Measurements from ENCODE around the gene PI4KA.
"Not testable (repeated sequence)": the region's sequence is repeated elsewhere in the genome, so short reads cannot be mapped to it uniquely, and the experiment has no call there.

Gene PI4KA

DNA sequence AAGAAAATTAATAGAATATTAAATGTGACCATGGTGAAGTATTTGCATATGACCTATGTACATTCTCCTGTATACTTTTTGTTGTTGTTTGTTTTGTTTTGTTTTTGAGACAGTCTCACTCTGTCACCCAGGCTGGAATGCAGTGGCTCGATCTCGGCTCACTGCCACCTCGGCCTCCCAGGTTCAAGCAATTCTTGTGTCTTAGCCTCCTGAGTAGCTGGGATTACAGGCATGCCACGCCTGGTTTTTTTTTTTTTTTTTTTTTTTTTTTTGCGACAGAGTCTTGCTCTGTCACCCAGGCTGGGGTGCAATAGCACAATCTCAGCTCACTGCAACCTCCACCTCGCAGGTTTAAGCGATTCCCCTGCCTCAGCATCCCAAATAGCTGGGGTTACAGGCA lies 39.1 kb upstream of the PI4KA start:
- not testable (repeated sequence) for H3K9ac ChIP-seq (ENCODE audit: low read depth in 1 of 2, low read length in 2 of 2); H3K27me3 ChIP-seq (ENCODE audit: control insufficient read depth in 1 of 2, insufficient read depth in 2 of 2, low read length in 2 of 2); H3K36me3 ChIP-seq (ENCODE audit: control insufficient read depth in 1 of 2, insufficient read depth in 2 of 2, low read length in 2 of 2); H3K4me1 ChIP-seq (ENCODE audit: control insufficient read depth in 1 of 2, insufficient read depth in 2 of 2, low read length in 2 of 2); H3K4me3 ChIP-seq (ENCODE audit: low read depth in 1 of 2, low read length in 2 of 2); H3K9me3 ChIP-seq (ENCODE audit: control insufficient read depth in 1 of 2, low read length in 2 of 2); H3K27ac ChIP-seq (ENCODE audit: low read depth, low read length)

DNA sequence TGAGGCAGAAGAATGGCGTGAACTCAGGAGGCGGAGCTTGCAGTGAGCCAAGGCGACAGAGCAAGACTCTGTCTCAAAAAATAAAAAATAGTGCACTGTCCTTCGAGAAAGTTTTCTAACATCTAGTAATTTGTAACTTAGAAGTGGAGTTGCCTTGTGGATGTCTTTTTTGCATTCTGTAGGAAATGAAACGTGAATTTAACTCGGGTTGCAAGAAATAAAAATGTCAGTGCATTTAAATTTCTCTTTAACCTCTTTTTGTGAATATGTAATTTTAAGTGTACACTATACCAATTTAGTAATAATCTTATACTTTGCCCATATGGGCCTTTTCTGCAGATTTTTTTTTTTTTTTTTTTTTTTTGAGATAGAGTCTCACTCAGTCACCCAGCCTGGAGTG lies 32.4 kb upstream of the PI4KA start:
- Histone ChIP-seq H3K27me3 (ENCODE audit: control insufficient read depth in 1 of 2, insufficient read depth in 2 of 2, low read length in 2 of 2) (no peaks in the 10 kb centered on the region), H3K27ac (ENCODE audit: low read depth, low read length) (no peak overlapping the region), H3K36me3 (ENCODE audit: control insufficient read depth in 1 of 2, insufficient read depth in 2 of 2, low read length in 2 of 2) (peaks cover 13 to 32% of the 10 kb centered on the region in 2 donors), H3K9me3 (ENCODE audit: control insufficient read depth in 1 of 2, low read length in 2 of 2) (no peaks in the 10 kb centered on the region), H3K9ac (ENCODE audit: low read depth in 1 of 2, low read length in 2 of 2) (no peak overlapping the region), H3K4me3 (ENCODE audit: low read depth in 1 of 2, low read length in 2 of 2) (no peak overlapping the region), H3K4me1 (ENCODE audit: control insufficient read depth in 1 of 2, insufficient read depth in 2 of 2, low read length in 2 of 2) (peaks cover 0 to 4% of the 10 kb centered on the region in 2 donors)

DNA sequence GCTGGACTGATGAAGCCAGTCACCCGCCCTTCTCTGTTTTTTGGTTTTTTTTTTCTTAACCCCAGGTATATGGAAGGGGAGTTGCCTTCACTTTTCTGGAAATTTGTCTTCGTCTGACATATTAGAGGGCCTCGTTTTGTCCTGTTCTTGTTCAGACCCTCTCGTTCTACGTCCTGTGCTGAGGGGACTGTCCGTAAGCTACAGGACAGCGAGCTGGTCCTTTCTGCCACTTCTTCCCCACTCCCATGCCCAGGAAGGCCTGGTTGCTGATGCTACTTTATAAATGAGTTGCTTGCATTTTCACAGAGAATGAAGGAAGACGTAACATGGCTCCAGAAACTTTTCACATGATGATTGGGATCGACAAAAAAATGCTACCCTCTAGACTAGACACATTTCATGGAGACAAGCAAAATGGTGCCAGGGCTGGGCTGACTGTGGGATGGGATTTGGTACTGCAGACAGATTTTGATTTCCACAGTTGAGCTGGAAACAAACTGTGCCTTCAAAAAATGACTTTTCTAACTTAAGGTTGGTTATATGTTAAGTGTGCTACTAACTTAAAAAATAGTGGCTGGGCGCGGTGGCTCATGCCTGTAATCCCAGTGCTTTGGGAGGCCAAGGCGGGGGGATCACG lies 31.4 kb upstream of the PI4KA start:
- Histone ChIP-seq H3K9me3 (ENCODE audit: control insufficient read depth in 1 of 2, low read length in 2 of 2) (no peaks in the 10 kb centered on the region), H3K27me3 (ENCODE audit: control insufficient read depth in 1 of 2, insufficient read depth in 2 of 2, low read length in 2 of 2) (no peaks in the 10 kb centered on the region), H3K4me1 (ENCODE audit: control insufficient read depth in 1 of 2, insufficient read depth in 2 of 2, low read length in 2 of 2) (peaks cover 8% of the 10 kb centered on the region in 2 donors), H3K4me3 (ENCODE audit: low read depth in 1 of 2, low read length in 2 of 2) (no peak overlapping the region), H3K9ac (ENCODE audit: low read depth in 1 of 2, low read length in 2 of 2) (no peak overlapping the region), H3K27ac (ENCODE audit: low read depth, low read length) (no peak overlapping the region), H3K36me3 (ENCODE audit: control insufficient read depth in 1 of 2, insufficient read depth in 2 of 2, low read length in 2 of 2) (peaks cover 13 to 32% of the 10 kb centered on the region in 2 donors)

DNA sequence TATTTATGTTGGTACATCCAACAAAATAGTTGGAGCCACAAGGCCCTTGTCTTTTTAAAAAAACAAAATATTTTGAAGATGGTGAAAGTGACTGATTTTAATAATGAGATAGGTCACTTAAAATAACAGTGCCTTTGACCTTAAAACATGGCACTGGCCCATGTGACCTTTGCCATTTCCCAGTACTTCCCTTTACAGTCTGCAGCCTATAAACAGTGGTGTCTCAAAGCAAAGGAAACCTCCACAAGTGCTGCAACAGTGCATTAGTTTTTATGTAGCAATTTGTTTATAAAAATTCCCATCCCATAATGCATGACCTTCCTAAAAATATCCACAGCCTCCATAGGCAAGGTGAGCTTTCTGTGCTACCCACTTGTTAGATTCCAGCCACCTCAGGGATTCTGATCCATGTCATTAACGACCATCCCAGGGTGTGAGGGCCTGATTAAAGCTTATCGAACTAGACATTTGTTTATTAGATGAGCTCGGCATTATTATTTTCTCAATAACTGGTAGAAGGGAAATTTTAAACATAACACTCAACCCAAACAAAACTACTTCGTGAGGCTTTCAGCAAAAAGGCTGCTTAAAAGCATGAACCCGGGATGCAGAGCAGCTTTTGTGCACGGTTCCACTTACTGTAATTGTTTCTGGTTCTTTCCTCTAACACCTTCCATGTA lies 30.6 kb upstream of the PI4KA start:
- Histone ChIP-seq H3K36me3 (ENCODE audit: control insufficient read depth in 1 of 2, insufficient read depth in 2 of 2, low read length in 2 of 2) (peaks cover 13 to 36% of the 10 kb centered on the region in 2 donors), H3K9ac (ENCODE audit: low read depth in 1 of 2, low read length in 2 of 2) (no peak overlapping the region), H3K27me3 (ENCODE audit: control insufficient read depth in 1 of 2, insufficient read depth in 2 of 2, low read length in 2 of 2) (no peaks in the 10 kb centered on the region), H3K4me3 (ENCODE audit: low read depth in 1 of 2, low read length in 2 of 2) (no peak overlapping the region), H3K27ac (ENCODE audit: low read depth, low read length) (no peak overlapping the region), H3K9me3 (ENCODE audit: control insufficient read depth in 1 of 2, low read length in 2 of 2) (no peaks in the 10 kb centered on the region), H3K4me1 (ENCODE audit: control insufficient read depth in 1 of 2, insufficient read depth in 2 of 2, low read length in 2 of 2) (peaks cover 11 to 16% of the 10 kb centered on the region in 2 donors)

DNA sequence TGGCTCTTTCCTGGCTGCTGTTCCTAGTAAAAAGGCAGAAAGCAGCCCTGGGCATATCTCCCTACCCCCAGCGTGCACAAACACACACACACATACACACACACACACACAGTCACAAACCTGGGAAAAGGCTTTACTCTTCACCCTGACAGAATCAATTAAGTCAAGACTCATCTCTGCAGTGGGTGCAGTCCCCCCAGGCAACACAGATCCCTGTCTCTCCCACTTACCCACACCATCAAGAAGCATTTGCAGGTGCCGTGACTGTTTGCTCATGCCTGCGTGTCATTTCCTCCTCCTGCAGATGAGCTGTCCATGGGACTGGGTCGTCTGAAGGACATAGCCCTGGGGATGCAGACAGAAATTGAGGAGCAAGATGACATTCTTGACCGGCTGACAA lies 28.8 kb upstream of the PI4KA start:
- no peaks in the 10 kb centered on the region for H3K9me3 ChIP-seq (ENCODE audit: control insufficient read depth in 1 of 2, low read length in 2 of 2)

DNA sequence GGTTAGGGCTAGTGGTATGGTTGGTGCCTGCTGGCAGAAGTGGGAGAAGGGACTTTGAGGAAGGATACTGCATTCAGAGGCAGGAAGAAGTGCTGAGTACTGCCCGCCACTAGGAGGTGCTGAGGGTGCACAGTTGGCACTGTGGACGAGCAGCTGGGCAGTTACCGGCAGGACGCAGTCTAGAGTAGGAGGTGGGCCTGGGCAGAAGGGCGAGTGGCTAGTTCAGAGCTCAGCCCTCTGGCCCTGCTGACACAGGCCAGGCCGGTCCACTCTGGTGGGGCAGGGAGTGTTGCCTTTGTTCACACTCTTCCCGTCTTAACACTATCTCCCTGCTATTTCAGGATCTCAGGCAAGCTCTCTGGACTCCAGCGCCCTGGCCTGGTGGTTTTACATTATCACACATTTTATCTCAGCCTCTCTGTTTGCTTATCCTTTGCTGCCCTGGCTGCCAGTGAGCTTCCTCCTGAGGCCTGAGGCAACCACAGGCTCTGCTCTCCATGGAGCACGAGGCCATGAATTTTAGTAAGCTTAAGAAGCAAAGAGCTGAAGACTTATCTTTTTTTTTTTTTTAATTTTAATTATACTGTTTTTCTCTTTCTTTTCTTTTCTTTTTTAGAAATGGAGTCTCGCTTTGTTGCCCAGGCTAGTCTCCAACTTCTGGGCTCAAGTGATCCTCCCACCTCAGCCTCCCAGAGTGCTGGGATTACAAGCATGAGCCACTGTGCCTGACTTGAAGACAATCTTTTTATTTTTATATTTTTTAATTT lies 27.1 kb upstream of the PI4KA start:
- Histone ChIP-seq H3K4me3 (ENCODE audit: low read depth in 1 of 2, low read length in 2 of 2) (peak overlapping the region; percentile 34 to 39), H3K9ac (ENCODE audit: low read depth in 1 of 2, low read length in 2 of 2) (peak overlapping the region; percentile 28 to 67), H3K27ac (ENCODE audit: low read depth, low read length) (peak overlapping the region; percentile 60), H3K4me1 (ENCODE audit: control insufficient read depth in 1 of 2, insufficient read depth in 2 of 2, low read length in 2 of 2) (peaks cover 11 to 23% of the 10 kb centered on the region in 2 donors), H3K27me3 (ENCODE audit: control insufficient read depth in 1 of 2, insufficient read depth in 2 of 2, low read length in 2 of 2) (no peaks in the 10 kb centered on the region), H3K9me3 (ENCODE audit: control insufficient read depth in 1 of 2, low read length in 2 of 2) (no peaks in the 10 kb centered on the region), H3K36me3 (ENCODE audit: control insufficient read depth in 1 of 2, insufficient read depth in 2 of 2, low read length in 2 of 2) (peaks cover 31 to 62% of the 10 kb centered on the region in 2 donors)

More for the DNA sequence above, 28.8 kb upstream of the PI4KA start:
- Histone ChIP-seq H3K4me1 (ENCODE audit: control insufficient read depth in 1 of 2, insufficient read depth in 2 of 2, low read length in 2 of 2) (peaks cover 11 to 23% of the 10 kb centered on the region in 2 donors), H3K27me3 (ENCODE audit: control insufficient read depth in 1 of 2, insufficient read depth in 2 of 2, low read length in 2 of 2) (no peaks in the 10 kb centered on the region), H3K4me3 (ENCODE audit: low read depth in 1 of 2, low read length in 2 of 2) (no peak overlapping the region), H3K27ac (ENCODE audit: low read depth, low read length) (no peak overlapping the region), H3K9ac (ENCODE audit: low read depth in 1 of 2, low read length in 2 of 2) (no peak overlapping the region), H3K36me3 (ENCODE audit: control insufficient read depth in 1 of 2, insufficient read depth in 2 of 2, low read length in 2 of 2) (peaks cover 22 to 49% of the 10 kb centered on the region in 2 donors)

DNA sequence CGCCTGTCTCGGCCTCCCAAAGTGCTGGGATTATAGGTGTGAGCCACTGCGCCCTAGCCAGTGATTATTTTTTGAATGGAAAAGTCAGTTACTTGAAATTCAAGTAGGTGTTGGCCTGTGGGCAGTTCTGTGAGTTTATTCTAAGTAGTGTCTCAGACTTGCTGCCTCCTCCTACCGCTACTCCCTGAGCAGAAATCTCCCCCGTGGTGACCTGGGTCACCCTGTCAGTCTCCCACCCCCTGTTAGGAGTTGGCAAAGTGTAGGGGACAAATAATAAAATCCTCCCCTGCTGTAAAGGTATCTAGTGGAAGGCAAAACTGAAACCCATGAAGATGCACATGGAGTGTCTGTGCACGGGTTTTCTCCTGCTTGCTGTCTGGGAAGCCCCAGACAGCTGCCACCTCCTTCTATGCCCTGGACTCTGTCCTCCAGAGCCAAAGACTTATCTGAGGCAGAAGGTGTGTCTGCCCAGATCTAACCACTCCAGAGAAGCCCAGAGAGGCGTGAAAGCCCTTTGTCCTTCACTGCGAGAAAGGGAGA lies 26.5 kb upstream of the PI4KA start:
- Histone ChIP-seq H3K27ac (ENCODE audit: low read depth, low read length) (no peak overlapping the region), H3K36me3 (ENCODE audit: control insufficient read depth in 1 of 2, insufficient read depth in 2 of 2, low read length in 2 of 2) (peaks cover 31 to 64% of the 10 kb centered on the region in 2 donors)

DNA sequence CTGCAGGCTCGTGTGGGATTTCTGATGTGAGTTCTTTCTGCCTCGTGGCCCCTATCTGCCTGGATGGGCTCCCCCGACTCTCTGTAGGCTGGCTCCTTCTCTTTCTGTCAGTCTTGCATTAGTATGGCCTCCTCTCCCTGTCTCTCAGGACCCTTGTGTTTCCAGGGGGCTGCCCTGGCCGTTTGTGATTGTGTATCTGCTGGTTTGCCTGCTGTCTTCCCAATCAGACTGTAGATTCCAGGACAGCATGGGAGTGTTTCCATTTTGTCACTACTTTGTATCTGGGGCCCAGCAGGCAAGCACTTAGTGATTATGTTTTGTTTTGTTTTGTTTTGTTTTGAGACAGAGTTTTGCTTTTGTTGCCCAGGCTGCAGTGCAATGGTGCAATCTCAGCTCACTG lies 25.8 kb upstream of the PI4KA start:
- H3K36me3 ChIP-seq (ENCODE audit: control insufficient read depth in 1 of 2, insufficient read depth in 2 of 2, low read length in 2 of 2): peaks cover 31 to 58% of the 10 kb centered on the region in 2 donors
- H3K27me3 ChIP-seq (ENCODE audit: control insufficient read depth in 1 of 2, insufficient read depth in 2 of 2, low read length in 2 of 2): no peaks in the 10 kb centered on the region
- peak overlapping the region in 1 of 2 donors; percentile 12 for H3K9ac ChIP-seq (ENCODE audit: low read depth in 1 of 2, low read length in 2 of 2)
- no peaks in the 10 kb centered on the region for H3K9me3 ChIP-seq (ENCODE audit: control insufficient read depth in 1 of 2, low read length in 2 of 2)
- no peak overlapping the region for H3K27ac ChIP-seq (ENCODE audit: low read depth, low read length)
- H3K4me1 ChIP-seq (ENCODE audit: control insufficient read depth in 1 of 2, insufficient read depth in 2 of 2, low read length in 2 of 2): peaks cover 11 to 23% of the 10 kb centered on the region in 2 donors
- no peak overlapping the region for H3K4me3 ChIP-seq (ENCODE audit: low read depth in 1 of 2, low read length in 2 of 2)

More for the DNA sequence above, 26.5 kb upstream of the PI4KA start:
- Histone ChIP-seq H3K27me3 (ENCODE audit: control insufficient read depth in 1 of 2, insufficient read depth in 2 of 2, low read length in 2 of 2) (no peaks in the 10 kb centered on the region), H3K9me3 (ENCODE audit: control insufficient read depth in 1 of 2, low read length in 2 of 2) (no peaks in the 10 kb centered on the region), H3K4me1 (ENCODE audit: control insufficient read depth in 1 of 2, insufficient read depth in 2 of 2, low read length in 2 of 2) (peaks cover 11 to 23% of the 10 kb centered on the region in 2 donors), H3K4me3 (ENCODE audit: low read depth in 1 of 2, low read length in 2 of 2) (peak overlapping the region in 1 of 2 donors; percentile 41), H3K9ac (ENCODE audit: low read depth in 1 of 2, low read length in 2 of 2) (peak overlapping the region; percentile 28 to 67)

DNA sequence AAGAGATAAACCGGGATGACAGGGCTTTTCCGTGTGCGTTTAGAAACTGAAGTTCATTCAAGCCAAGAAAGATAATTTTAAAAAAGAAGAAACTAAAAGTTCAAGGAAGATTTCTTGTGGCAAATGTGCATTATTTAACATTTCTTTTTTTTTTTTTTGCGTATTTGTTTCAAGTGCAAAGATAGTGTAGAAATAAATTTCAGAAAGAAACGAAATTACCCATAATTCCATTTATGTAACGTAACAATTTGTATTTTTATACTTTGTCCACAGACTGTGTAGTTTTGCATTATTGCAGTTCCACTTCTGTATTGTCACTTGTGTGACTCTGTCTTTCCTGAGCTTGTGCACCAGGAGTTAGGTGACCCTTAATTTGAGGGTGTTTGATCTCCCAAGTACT lies 24.2 kb upstream of the PI4KA start:
- Histone ChIP-seq H3K36me3 (ENCODE audit: control insufficient read depth in 1 of 2, insufficient read depth in 2 of 2, low read length in 2 of 2) (peaks cover 22 to 42% of the 10 kb centered on the region in 2 donors), H3K4me3 (ENCODE audit: low read depth in 1 of 2, low read length in 2 of 2) (no peak overlapping the region), H3K27me3 (ENCODE audit: control insufficient read depth in 1 of 2, insufficient read depth in 2 of 2, low read length in 2 of 2) (no peaks in the 10 kb centered on the region), H3K4me1 (ENCODE audit: control insufficient read depth in 1 of 2, insufficient read depth in 2 of 2, low read length in 2 of 2) (peaks cover 7 to 23% of the 10 kb centered on the region in 2 donors), H3K9me3 (ENCODE audit: control insufficient read depth in 1 of 2, low read length in 2 of 2) (no peaks in the 10 kb centered on the region), H3K9ac (ENCODE audit: low read depth in 1 of 2, low read length in 2 of 2) (no peak overlapping the region), H3K27ac (ENCODE audit: low read depth, low read length) (no peak overlapping the region)

Data from duodenal mucosa (tissue), 2 donors.